ENCODE data around the gene KCNT2. TPM values are rescaled to one million over a fixed set of nuclear protein-coding genes. Genes with fewer than 3 reads are reported as not detected.

Gene KCNT2
- polyA plus RNA-seq (2013, experiment 1 of 2): 1.9 TPM
- polyA plus RNA-seq (2013, experiment 2 of 2): 2.1 TPM

GRCh38 chr1:196608390-196609369 lies at the start of gene KCNT2:
Gene KCNT2, minus strand, starts transcription at chr1:196608440. Its CDS starts 131 bp downstream, at chr1:196608309.
- no peak within 1 kb of the TSS for H2BK15ac ChIP-seq (replicated peaks; ENCODE audit: low read depth)
- H3K23ac ChIP-seq (ENCODE audit: low read length): peak within 1 kb of the TSS; percentile 68
- peaks cover 6% of the 10 kb centered on the region for H3K79me1 ChIP-seq (ENCODE audit: low read length)
- no CpG with 5 or more reads among the region's 43 CpGs for WGBS (ENCODE audit: extremely low coverage, insufficient coverage, low lambda C conversion rate)
- H3K4ac ChIP-seq (ENCODE audit: low read depth, low read length): peak within 1 kb of the TSS; percentile 63
- no peak within 1 kb of the TSS for H4K8ac ChIP-seq (ENCODE audit: low read depth, low read length)
- peaks cover 15% of the 10 kb centered on the region for H3K79me2 ChIP-seq (ENCODE audit: control insufficient read depth, insufficient read depth, low read length)
- H3K4me3 ChIP-seq (ENCODE audit: low read length): peak within 1 kb of the TSS; percentile 74
- DNase-seq: peak; percentile 99
- H3K9ac ChIP-seq (ENCODE audit: low read length): peak within 1 kb of the TSS; percentile 80
- peak within 1 kb of the TSS; percentile 79 for H3K4me2 ChIP-seq (ENCODE audit: low read length)
- H3K56ac ChIP-seq (ENCODE audit: low read length): peak within 1 kb of the TSS; percentile 89
- no peaks in the 10 kb centered on the region for H3K36me3 ChIP-seq (ENCODE audit: control insufficient read depth, insufficient read depth, low read length)
- peak within 1 kb of the TSS; percentile 76 for H3K18ac ChIP-seq (ENCODE audit: low read length)
- no peak within 1 kb of the TSS for H2BK120ac ChIP-seq (ENCODE audit: low read depth, low read length)
- peak within 1 kb of the TSS; percentile 23 for H4K5ac ChIP-seq (ENCODE audit: low read length)
- no peak within 1 kb of the TSS for H2AK5ac ChIP-seq (ENCODE audit: low read length)
- H3K27ac ChIP-seq (ENCODE audit: low read depth, low read length): peak within 1 kb of the TSS; percentile 92
- peak within 1 kb of the TSS; percentile 58 for H2BK5ac ChIP-seq (ENCODE audit: low read length)
- no peaks in the 10 kb centered on the region for H3K27me3 ChIP-seq (ENCODE audit: insufficient read depth, low read length, poor library complexity)
- peaks cover 4% of the 10 kb centered on the region for H3K4me1 ChIP-seq (ENCODE audit: control insufficient read depth, low read depth, low read length)

- H3K56ac ChIP-seq (ENCODE audit: low read length): no peak overlapping the region
- no peak for DNase-seq
These were observed 47.3 kb upstream of the KCNT2 start for GRCh38 chr1:196655494-196655893.

GRCh38 chr1:196655071-196655470 lies 46.8 kb upstream of the KCNT2 start:
- Histone ChIP-seq H3K27me3 (ENCODE audit: insufficient read depth, low read length, poor library complexity) (no peaks in the 10 kb centered on the region), H4K8ac (ENCODE audit: low read depth, low read length) (no peak overlapping the region), H3K27ac (ENCODE audit: low read depth, low read length) (no peak overlapping the region), H2BK5ac (ENCODE audit: low read length) (no peak overlapping the region), H3K4me2 (ENCODE audit: low read length) (no peak overlapping the region), H3K4me1 (ENCODE audit: control insufficient read depth, low read depth, low read length) (no peaks in the 10 kb centered on the region), H4K5ac (ENCODE audit: low read length) (no peak overlapping the region), H3K4me3 (ENCODE audit: low read length) (no peak overlapping the region), H3K18ac (ENCODE audit: low read length) (no peak overlapping the region), H3K23ac (ENCODE audit: low read length) (no peak overlapping the region), H2AK5ac (ENCODE audit: low read length) (no peak overlapping the region), H2BK15ac (replicated peaks; ENCODE audit: low read depth) (no peak overlapping the region), H3K9ac (ENCODE audit: low read length) (no peak overlapping the region), H3K36me3 (ENCODE audit: control insufficient read depth, insufficient read depth, low read length) (no peaks in the 10 kb centered on the region), H3K56ac (ENCODE audit: low read length) (no peak overlapping the region), H2BK120ac (ENCODE audit: low read depth, low read length) (no peak overlapping the region), H3K79me1 (ENCODE audit: low read length) (no peaks in the 10 kb centered on the region), H3K79me2 (ENCODE audit: control insufficient read depth, insufficient read depth, low read length) (no peaks in the 10 kb centered on the region), H3K4ac (ENCODE audit: low read depth, low read length) (no peak overlapping the region)
- WGBS (ENCODE audit: extremely low coverage, insufficient coverage, low lambda C conversion rate): no CpG with 5 or more reads among the region's 3 CpGs
- DNase-seq: no peak

More at GRCh38 chr1:196655494-196655893, 47.3 kb upstream of the KCNT2 start:
- Histone ChIP-seq H3K9ac (ENCODE audit: low read length) (no peak overlapping the region), H3K79me2 (ENCODE audit: control insufficient read depth, insufficient read depth, low read length) (no peaks in the 10 kb centered on the region), H3K4me3 (ENCODE audit: low read length) (no peak overlapping the region), H3K4ac (ENCODE audit: low read depth, low read length) (no peak overlapping the region), H4K5ac (ENCODE audit: low read length) (no peak overlapping the region), H2BK5ac (ENCODE audit: low read length) (no peak overlapping the region), H3K27me3 (ENCODE audit: insufficient read depth, low read length, poor library complexity) (no peaks in the 10 kb centered on the region), H2BK120ac (ENCODE audit: low read depth, low read length) (no peak overlapping the region), H4K8ac (ENCODE audit: low read depth, low read length) (no peak overlapping the region), H3K4me2 (ENCODE audit: low read length) (no peak overlapping the region), H3K27ac (ENCODE audit: low read depth, low read length) (no peak overlapping the region), H3K36me3 (ENCODE audit: control insufficient read depth, insufficient read depth, low read length) (no peaks in the 10 kb centered on the region), H3K23ac (ENCODE audit: low read length) (no peak overlapping the region), H3K18ac (ENCODE audit: low read length) (no peak overlapping the region), H3K79me1 (ENCODE audit: low read length) (no peaks in the 10 kb centered on the region), H2AK5ac (ENCODE audit: low read length) (no peak overlapping the region), H3K4me1 (ENCODE audit: control insufficient read depth, low read depth, low read length) (no peaks in the 10 kb centered on the region), H2BK15ac (replicated peaks; ENCODE audit: low read depth) (no peak overlapping the region)
- no CpG with 5 or more reads among the region's 3 CpGs for WGBS (ENCODE audit: extremely low coverage, insufficient coverage, low lambda C conversion rate)

GRCh38 chr1:196654271-196654670 lies 46.0 kb upstream of the KCNT2 start:
- no peak overlapping the region for H3K27ac ChIP-seq (ENCODE audit: low read depth, low read length)
- no peak overlapping the region for H3K4me2 ChIP-seq (ENCODE audit: low read length)
- H3K4me1 ChIP-seq (ENCODE audit: control insufficient read depth, low read depth, low read length): no peaks in the 10 kb centered on the region
- no peak for DNase-seq
- H3K4me3 ChIP-seq (ENCODE audit: low read length): no peak overlapping the region
- H2BK120ac ChIP-seq (ENCODE audit: low read depth, low read length): no peak overlapping the region
- no peak overlapping the region for H2BK15ac ChIP-seq (replicated peaks; ENCODE audit: low read depth)
- H4K8ac ChIP-seq (ENCODE audit: low read depth, low read length): no peak overlapping the region
- no peak overlapping the region for H3K56ac ChIP-seq (ENCODE audit: low read length)
- no peak overlapping the region for H3K18ac ChIP-seq (ENCODE audit: low read length)
- no peaks in the 10 kb centered on the region for H3K36me3 ChIP-seq (ENCODE audit: control insufficient read depth, insufficient read depth, low read length)
- H3K79me1 ChIP-seq (ENCODE audit: low read length): no peaks in the 10 kb centered on the region
- no peak overlapping the region for H3K4ac ChIP-seq (ENCODE audit: low read depth, low read length)
- H2BK5ac ChIP-seq (ENCODE audit: low read length): no peak overlapping the region
- no peaks in the 10 kb centered on the region for H3K27me3 ChIP-seq (ENCODE audit: insufficient read depth, low read length, poor library complexity)
- no CpG with 5 or more reads among the region's 2 CpGs for WGBS (ENCODE audit: extremely low coverage, insufficient coverage, low lambda C conversion rate)
- H4K5ac ChIP-seq (ENCODE audit: low read length): no peak overlapping the region
- no peak overlapping the region for H2AK5ac ChIP-seq (ENCODE audit: low read length)
- no peak overlapping the region for H3K23ac ChIP-seq (ENCODE audit: low read length)
- H3K9ac ChIP-seq (ENCODE audit: low read length): no peak overlapping the region
- H3K79me2 ChIP-seq (ENCODE audit: control insufficient read depth, insufficient read depth, low read length): no peaks in the 10 kb centered on the region

GRCh38 chr1:196651637-196652215 lies 43.5 kb upstream of the KCNT2 start, which contains the start of gene CFH:
Gene CFH, plus strand, starts transcription at chr1:196652043. Its CDS starts 75 bp downstream, at chr1:196652118.
- Histone ChIP-seq H3K27ac (ENCODE audit: low read depth, low read length) (no peak within 1 kb of the TSS), H3K27me3 (ENCODE audit: insufficient read depth, low read length, poor library complexity) (no peaks in the 10 kb centered on the region), H3K4me2 (ENCODE audit: low read length) (no peak within 1 kb of the TSS), H3K36me3 (ENCODE audit: control insufficient read depth, insufficient read depth, low read length) (no peaks in the 10 kb centered on the region), H2BK5ac (ENCODE audit: low read length) (no peak within 1 kb of the TSS), H3K4ac (ENCODE audit: low read depth, low read length) (no peak within 1 kb of the TSS), H2AK5ac (ENCODE audit: low read length) (no peak within 1 kb of the TSS), H3K4me3 (ENCODE audit: low read length) (no peak within 1 kb of the TSS), H3K79me1 (ENCODE audit: low read length) (no peaks in the 10 kb centered on the region), H3K9ac (ENCODE audit: low read length) (no peak within 1 kb of the TSS), H3K4me1 (ENCODE audit: control insufficient read depth, low read depth, low read length) (no peaks in the 10 kb centered on the region), H3K79me2 (ENCODE audit: control insufficient read depth, insufficient read depth, low read length) (no peaks in the 10 kb centered on the region), H3K23ac (ENCODE audit: low read length) (no peak within 1 kb of the TSS), H4K5ac (ENCODE audit: low read length) (no peak within 1 kb of the TSS), H2BK120ac (ENCODE audit: low read depth, low read length) (no peak within 1 kb of the TSS), H3K56ac (ENCODE audit: low read length) (no peak within 1 kb of the TSS), H2BK15ac (replicated peaks; ENCODE audit: low read depth) (no peak within 1 kb of the TSS), H3K18ac (ENCODE audit: low read length) (no peak within 1 kb of the TSS), H4K8ac (ENCODE audit: low read depth, low read length) (no peak within 1 kb of the TSS)
- no peak for DNase-seq
- WGBS (ENCODE audit: extremely low coverage, insufficient coverage, low lambda C conversion rate): no CpG with 5 or more reads among the region's 5 CpGs

Measured in mesendoderm (in vitro differentiated cells).